Heart right ventricle (tissue), 16 donors: ENCODE data around the gene MYZAP. TPM values are rescaled to one million over a fixed set of nuclear protein-coding genes. Genes with fewer than 3 reads are reported as not detected.

Source experiments
- ATAC-seq, 8 donors: fragments of 200-7000 bp; cut with Tn5 transposase; one replicate each; pipeline ENCODE4 v1.9.1; 2020; ENCODE audit warnings: mild to moderate bottlenecking in 8 of 8, moderate library complexity in 8 of 8, moderate number of reproducible peaks in 1 of 8
- DNase-seq, 2 donors: peaks; one replicate each; pipeline ENCODE4 v3.0.0-alpha.2; 2020
- H3K27ac ChIP-seq, 10 donors: fragments of 200-600 bp; sonication (generic) in 2 of 10; one replicate each; pipeline versions ENCODE4 v1.5.0 to v1.8.0; 2020 to 2022; ENCODE audit warnings: mild to moderate bottlenecking in 3 of 10
- H3K27me3 ChIP-seq, 7 donors: fragments of 200-600 bp; one replicate each; pipeline ENCODE4 v1.8.0; 2021 to 2022; ENCODE audit warnings: mild to moderate bottlenecking in 2 of 7
- H3K36me3 ChIP-seq, 9 donors: fragments of 200-600 bp; sonication (generic) in 1 of 9; one replicate each; pipeline versions ENCODE4 v1.5.0 to v1.8.0; 2020 to 2022; ENCODE audit warnings: mild to moderate bottlenecking in 2 of 9
- H3K4me1 ChIP-seq, 9 donors: fragments of 200-600 bp; sonication (generic) in 1 of 9; one replicate each; pipeline versions ENCODE4 v1.5.0 to v1.8.0; 2020 to 2022; ENCODE audit warnings: mild to moderate bottlenecking in 4 of 9
- H3K4me3 ChIP-seq, 10 donors: fragments of 200-600 bp; sonication (generic) in 2 of 10; one replicate each; pipeline versions ENCODE4 v1.5.0 to v1.8.0; 2020 to 2022; ENCODE audit warnings: mild to moderate bottlenecking in 7 of 10, moderate library complexity in 2 of 10
- H3K9me3 ChIP-seq, 11 donors: fragments of 200-600 bp in 10 of 11; sonication (generic) in 2 of 11; one replicate each; pipeline versions ENCODE4 v1.5.0 to v1.8.0; 2013 to 2022; ENCODE audit warnings: mild to moderate bottlenecking in 2 of 11, control low read depth in 1 of 11, moderate library complexity in 1 of 11
- CTCF ChIP-seq, 9 donors: fragments of 200-600 bp; sonication (generic) in 2 of 9; IDR thresholded peaks; one replicate each; pipeline versions ENCODE4 v1.5.0 to v1.8.0; 2021 to 2022; ENCODE audit warnings: antibody characterized with exemption in 9 of 9, mild to moderate bottlenecking in 5 of 9, moderate library complexity in 1 of 9
- WGBS, 2 donors: extraction: QIAGEN DNeasy Blood & Tissue Kit; methylation state at CpG; one replicate each; pipeline ENCODE4 v1.1.7; 2013; ENCODE audit warnings: inconsistent platforms in 1 of 2; 5-methylcytosine and 5-hydroxymethylcytosine counted together
- intact Hi-C, 10 donors: fragments of 100-400 bp; cut with DNase I; formaldehyde crosslinking; loops; one replicate each; pipeline versions ENCODE4 v1.11.1 to v1.14.2; 2022
- polyA plus RNA-seq, 2 donors: library from polyadenylated mRNA; stranded (reverse); fragments of 200-250 nt; gene quantifications; one replicate each; pipeline ENCODE4 v1.2.3, GENCODE V29; 2013
- total RNA-seq, 10 donors: library from RNA; stranded (reverse); fragmentation: NEBNext Ultra II Directional in 3 of 10; extraction: Animal tissue kit (Norgen Biotek cat#: 25700) in 3 of 10; gene quantifications; one replicate each; pipeline versions ENCODE4 v1.2.1 to v1.2.4, GENCODE V29; 2021 to 2023
- donor health status: Arrhythmogenic right ventricular cardiomyopathy.
- donor health status: ischemic (EF 13 %, LVEDD 7.1; RV severe dilation, severe dysfunction).
- donor health status: healthy with polysubstance abuse.
- donor health status: DM: no; HTN: yes; CAD: no.
- donor health status: DM: no; HTN: no; CAD: no.
- donor health status: ischemic (EF 25% LVEDD 6.9; RV normal size, moderate dysfunction).
- donor health status: ischemic (EF 25% LVEDD 5.7; RV mildly dilated, moderate dysfunction).
- donor health status: healthy.
- donor health status: DM: yes; HTN: yes; CAD: no.
- donor health status: Ischemic cardiomyopathy.
- donor health status: ischemic (EF 35%, LVEDD 5.7; RV mildly dilated, moderate dysfunction).
- donor health status: nonischemic (EF 11% LVEDD 7.7; RV severe dilation, severe dysfunction).
- donor health status: DM: yes; HTN: yes; CAD: no.
- donor health status: PGD.
- donor health status: ischemic (EF 29% LVEDD 5.4; RV normal size, mild dysfunction).
- donor health status: nonischemic (EF 23%, LVEDD 6.1; RV moderate dilation, normal function).

Gene MYZAP
- total and polyA plus RNA-seq, 12 donors, result 197 to 1,280 (median 880) TPM

GRCh38 chr15:57668016-57668415, 76.3 kb downstream of the MYZAP start:
- DNase-seq (no peak), ATAC-seq (no peak)
- H3K9me3 ChIP-seq, result no peaks in the 10 kb centered on the region
- no peaks in the 10 kb centered on the region for H3K27me3 ChIP-seq
- intact Hi-C loops, result loop anchor here in 6 of 10 donors (2.0 to 10.0 kb wide), 5 partner anchors 39 to 399 kb away; partner anchors contain the start of genes ALDH1A2 (in 1 of the 6) and POLR2M (in 1 of the 6)
- H3K27ac ChIP-seq, result peak overlapping the region in 3 of 10 donors; percentile 2 to 32 (median 20)
- TF ChIP-seq CTCF (IDR thresholded peaks at IDR 0.05), result no peak
- 87 to 89% methylated on average over 4 of the region's 4 CpGs for WGBS, 2 donors
- peaks cover 0 to 8% (median 0%) of the 10 kb centered on the region in 9 donors for H3K36me3 ChIP-seq
- H3K4me3 ChIP-seq, result no peak overlapping the region
- peaks cover 0 to 34% (median 18%) of the 10 kb centered on the region in 9 donors for H3K4me1 ChIP-seq

GRCh38 chr15:57671636-57672035, 79.9 kb downstream of the MYZAP start:
- no peak for TF ChIP-seq CTCF (IDR thresholded peaks at IDR 0.05)
- H3K4me1 ChIP-seq, result peaks cover 0 to 62% (median 33%) of the 10 kb centered on the region in 9 donors
- H3K36me3 ChIP-seq, result peaks cover 0 to 11% (median 0%) of the 10 kb centered on the region in 9 donors
- no peak overlapping the region for H3K27ac ChIP-seq
- H3K27me3 ChIP-seq, result no peaks in the 10 kb centered on the region
- H3K9me3 ChIP-seq, result no peaks in the 10 kb centered on the region
- intact Hi-C loops, result loop anchor here in 1 of 10 donors (5.0 kb wide), 1 partner anchor 36 kb away; the partner anchor contains the start of gene POLR2M
- DNase-seq, result no peak
- no peak overlapping the region for H3K4me3 ChIP-seq
- ATAC-seq, result no peak
- WGBS, 2 donors, result 0% methylated on average over 1 of the region's 1 CpG

- ATAC-seq, result peak in 2 of 8 donors; percentile 9 to 11
- peak overlapping the region in 3 of 10 donors; percentile 5 to 29 (median 19) for H3K27ac ChIP-seq
- intact Hi-C loops, result no loop called here
- peaks cover 0 to 51% (median 32%) of the 10 kb centered on the region in 9 donors for H3K4me1 ChIP-seq
- WGBS, 2 donors, result 54 to 70% methylated on average over 9 of the region's 9 CpGs
- no peaks in the 10 kb centered on the region for H3K27me3 ChIP-seq
- H3K36me3 ChIP-seq, result peaks cover 0 to 16% (median 0%) of the 10 kb centered on the region in 9 donors
- no peak overlapping the region for H3K4me3 ChIP-seq
- H3K9me3 ChIP-seq, result no peaks in the 10 kb centered on the region
- DNase-seq, result no peak
- TF ChIP-seq CTCF (IDR thresholded peaks at IDR 0.05), result no peak
Observed at GRCh38 chr15:57675481-57676181, 83.9 kb downstream of the MYZAP start.

- Histone ChIP-seq H3K27ac (no peak overlapping the region), H3K4me3 (no peak overlapping the region), H3K27me3 (no peaks in the 10 kb centered on the region), H3K9me3 (no peaks in the 10 kb centered on the region), H3K36me3 (peaks cover 0 to 16% (median 0%) of the 10 kb centered on the region in 9 donors), H3K4me1 (peaks cover 0 to 60% (median 35%) of the 10 kb centered on the region in 9 donors)
- no peak for ATAC-seq
- intact Hi-C loops, result no loop called here
- 79 to 83% methylated on average over 5 of the region's 5 CpGs for WGBS, 2 donors
- DNase-seq, result no peak
- no peak for TF ChIP-seq CTCF (IDR thresholded peaks at IDR 0.05)
Observed at GRCh38 chr15:57676585-57676984, 84.9 kb downstream of the MYZAP start.
